ENCODE measurements around the gene MSX1. TPM values are rescaled to one million over a fixed set of nuclear protein-coding genes. Genes with fewer than 3 reads are reported as not detected.

The MSX1 gene
- total RNA-seq, 4 donors from 2014 or later = 11.6 to 15.2 (median 12.6) TPM

DNA sequence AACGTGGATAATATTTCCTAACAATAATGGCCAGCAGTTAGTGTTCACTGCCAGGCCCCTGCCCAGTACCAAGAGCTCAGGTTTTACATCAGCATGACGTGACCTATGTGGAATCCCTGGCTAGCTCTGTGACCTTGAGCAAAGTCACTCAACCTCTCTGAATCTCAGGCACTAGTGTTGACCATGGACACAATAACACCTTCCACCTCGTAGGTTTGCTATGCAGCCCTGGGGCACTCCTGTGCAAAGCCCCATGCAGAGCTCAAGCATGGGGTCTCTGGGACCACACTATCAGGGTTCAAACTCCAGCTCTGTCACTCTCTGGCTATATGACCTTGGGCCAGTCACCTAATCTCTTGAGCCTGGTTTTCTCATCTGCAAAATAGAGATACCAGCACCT lies 38.7 kb upstream of the MSX1 start:
- TF ChIP-seq, protein P1, sequence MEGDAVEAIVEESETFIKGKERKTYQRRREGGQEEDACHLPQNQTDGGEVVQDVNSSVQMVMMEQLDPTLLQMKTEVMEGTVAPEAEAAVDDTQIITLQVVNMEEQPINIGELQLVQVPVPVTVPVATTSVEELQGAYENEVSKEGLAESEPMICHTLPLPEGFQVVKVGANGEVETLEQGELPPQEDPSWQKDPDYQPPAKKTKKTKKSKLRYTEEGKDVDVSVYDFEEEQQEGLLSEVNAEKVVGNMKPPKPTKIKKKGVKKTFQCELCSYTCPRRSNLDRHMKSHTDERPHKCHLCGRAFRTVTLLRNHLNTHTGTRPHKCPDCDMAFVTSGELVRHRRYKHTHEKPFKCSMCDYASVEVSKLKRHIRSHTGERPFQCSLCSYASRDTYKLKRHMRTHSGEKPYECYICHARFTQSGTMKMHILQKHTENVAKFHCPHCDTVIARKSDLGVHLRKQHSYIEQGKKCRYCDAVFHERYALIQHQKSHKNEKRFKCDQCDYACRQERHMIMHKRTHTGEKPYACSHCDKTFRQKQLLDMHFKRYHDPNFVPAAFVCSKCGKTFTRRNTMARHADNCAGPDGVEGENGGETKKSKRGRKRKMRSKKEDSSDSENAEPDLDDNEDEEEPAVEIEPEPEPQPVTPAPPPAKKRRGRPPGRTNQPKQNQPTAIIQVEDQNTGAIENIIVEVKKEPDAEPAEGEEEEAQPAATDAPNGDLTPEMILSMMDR (IDR thresholded peaks at IDR 0.05; ENCODE audit: low read depth) = no peak

DNA sequence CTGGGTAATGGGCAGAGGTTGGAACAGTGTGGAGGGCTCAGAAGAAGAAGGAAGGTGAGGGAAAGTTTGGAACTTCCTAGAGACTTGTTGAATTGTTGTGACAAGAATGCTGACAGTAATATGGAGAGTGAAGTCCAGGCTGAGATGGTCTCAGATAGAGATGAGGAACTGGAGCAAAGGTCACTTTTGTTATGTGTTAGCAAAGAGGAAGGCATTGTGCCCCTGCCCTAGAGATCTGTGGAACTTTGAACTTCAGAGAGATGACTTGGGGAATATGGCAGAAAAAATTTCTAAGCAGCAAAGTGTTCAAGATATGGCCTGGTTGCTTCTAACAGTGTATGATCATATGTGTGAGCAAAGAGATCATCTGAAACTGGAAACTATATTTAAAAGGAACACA lies 37.9 kb upstream of the MSX1 start:
- TF ChIP-seq, protein P1 (IDR thresholded peaks at IDR 0.05; ENCODE audit: low read depth) = no peak

DNA sequence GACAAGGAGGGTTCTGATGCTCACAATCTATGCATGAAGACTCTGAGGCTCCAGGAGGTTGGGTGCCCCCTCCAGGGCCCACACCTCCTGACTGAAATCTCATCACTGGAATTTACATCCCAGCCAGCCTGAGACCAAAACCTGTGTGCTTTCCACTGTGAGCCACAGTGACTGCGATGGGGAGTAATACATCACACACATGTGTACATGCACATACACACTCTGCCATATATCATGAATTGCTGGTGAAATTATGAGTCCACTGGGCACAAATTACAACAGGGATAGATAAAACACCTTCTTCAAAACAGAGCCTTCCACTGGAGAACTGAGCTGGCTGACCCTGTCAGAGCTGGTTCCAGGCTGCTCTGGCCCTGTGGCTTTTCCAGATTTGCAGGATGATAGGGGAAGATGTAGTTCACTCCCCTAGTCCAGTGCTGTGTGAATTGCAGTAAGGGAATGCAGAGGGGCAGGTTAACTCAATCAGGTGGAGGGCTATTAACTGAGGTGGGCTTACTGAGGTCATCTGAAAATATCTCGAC lies 35.8 kb upstream of the MSX1 start:
- TF ChIP-seq, protein P1 (IDR thresholded peaks at IDR 0.05; ENCODE audit: low read depth) = no peak

DNA sequence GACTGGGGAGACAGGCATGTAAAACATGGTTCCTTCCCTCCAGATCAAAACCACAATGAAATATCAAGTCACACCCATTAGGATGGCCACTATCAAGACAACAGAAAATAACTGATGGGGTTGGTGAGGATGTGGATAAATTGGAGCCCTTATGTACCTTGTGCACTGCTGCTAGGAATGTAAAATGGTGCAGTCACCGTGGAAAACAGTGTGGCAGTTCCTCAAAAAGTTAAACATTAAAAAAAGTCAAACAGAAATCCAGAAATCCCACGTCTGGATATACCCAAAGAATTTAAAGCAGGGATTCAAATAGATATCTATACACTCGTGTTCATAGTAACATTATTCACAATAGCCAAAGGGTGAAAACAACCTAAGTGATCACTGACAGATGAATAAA lies 35.2 kb upstream of the MSX1 start:
- TF ChIP-seq, protein P1 (IDR thresholded peaks at IDR 0.05; ENCODE audit: low read depth) = no peak

DNA sequence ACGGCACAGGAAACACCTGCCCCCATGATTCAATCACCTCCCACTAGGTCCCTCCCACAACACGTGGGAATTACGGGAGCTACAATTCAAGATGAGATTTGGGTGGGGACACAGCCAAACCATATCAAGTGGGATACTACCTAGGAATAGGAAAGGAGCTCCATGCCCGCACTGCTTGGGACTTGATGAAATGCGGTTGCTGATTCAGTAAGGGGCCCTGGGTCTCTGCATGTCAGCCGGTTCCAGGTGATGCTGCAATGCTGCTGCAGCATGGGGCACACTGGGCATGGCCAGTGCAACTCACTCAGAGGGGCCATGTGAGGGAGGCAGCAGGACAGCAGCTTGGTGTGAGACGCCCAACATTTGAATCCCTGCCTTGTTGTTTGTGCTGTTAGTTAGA lies 34.0 kb upstream of the MSX1 start:
- TF ChIP-seq, protein P1 (IDR thresholded peaks at IDR 0.05; ENCODE audit: low read depth) = no peak

DNA sequence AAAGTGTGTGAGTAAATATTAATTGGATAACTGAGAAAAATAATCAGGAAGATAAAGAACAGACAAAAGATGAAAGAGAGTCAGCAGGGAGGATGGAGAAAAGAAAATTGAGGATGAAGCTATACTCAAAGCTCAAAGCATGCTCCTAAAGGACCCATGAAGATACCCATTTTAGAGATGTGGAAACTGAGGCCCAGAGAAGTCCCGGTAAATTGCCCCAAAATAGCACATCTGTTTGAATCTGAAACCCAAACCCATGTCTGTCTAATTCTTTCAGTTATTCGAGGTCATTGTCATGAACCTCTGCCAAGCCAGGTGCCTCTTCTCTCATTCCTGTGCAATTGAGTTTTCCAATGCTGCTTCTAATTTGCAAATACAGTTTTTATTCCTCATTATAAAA lies 29.6 kb upstream of the MSX1 start:
- TF ChIP-seq, protein P1 (IDR thresholded peaks at IDR 0.05; ENCODE audit: low read depth) = no peak

DNA sequence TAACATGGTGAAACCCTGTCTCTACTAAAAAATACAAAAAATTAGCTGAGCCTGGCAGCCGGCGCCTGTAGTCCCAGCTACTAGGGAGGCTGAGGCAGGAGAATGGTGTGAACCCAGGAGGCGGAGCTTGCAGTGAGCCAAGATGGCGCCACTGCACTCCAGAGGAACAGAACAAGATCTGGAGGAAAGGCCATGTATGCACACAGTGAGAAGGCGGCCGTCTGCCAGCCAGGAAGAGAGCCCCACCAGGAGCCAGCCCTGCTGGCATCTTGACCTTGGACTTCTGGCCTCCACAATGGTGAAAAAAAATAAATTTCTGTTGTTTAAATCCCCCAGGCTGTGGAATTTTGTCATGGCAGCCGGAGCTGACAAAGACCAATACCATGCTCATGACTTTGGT lies 28.2 kb upstream of the MSX1 start:
- TF ChIP-seq, protein P1 (IDR thresholded peaks at IDR 0.05; ENCODE audit: low read depth) = no peak
